OCI-LY3 (cell line): ENCODE measurements around the gene CTBP2.

Experiments used
- CTCF ChIP-seq: fragments of 200-600, 300-600 bp; sonication (generic); IDR thresholded peaks from 2 replicates; pipeline ENCODE4 v1.5.1; 2014; ENCODE audit warnings: antibody characterized with exemption, low read length, low read depth
- EZH2phosphoT487 ChIP-seq: fragments of 200-600 bp; shearing (Covaris generic); IDR thresholded peaks from 2 replicates; pipeline ENCODE4 v1.6.1; 2018; ENCODE audit warnings: antibody characterized with exemption, mixed run types, low read depth

DNA sequence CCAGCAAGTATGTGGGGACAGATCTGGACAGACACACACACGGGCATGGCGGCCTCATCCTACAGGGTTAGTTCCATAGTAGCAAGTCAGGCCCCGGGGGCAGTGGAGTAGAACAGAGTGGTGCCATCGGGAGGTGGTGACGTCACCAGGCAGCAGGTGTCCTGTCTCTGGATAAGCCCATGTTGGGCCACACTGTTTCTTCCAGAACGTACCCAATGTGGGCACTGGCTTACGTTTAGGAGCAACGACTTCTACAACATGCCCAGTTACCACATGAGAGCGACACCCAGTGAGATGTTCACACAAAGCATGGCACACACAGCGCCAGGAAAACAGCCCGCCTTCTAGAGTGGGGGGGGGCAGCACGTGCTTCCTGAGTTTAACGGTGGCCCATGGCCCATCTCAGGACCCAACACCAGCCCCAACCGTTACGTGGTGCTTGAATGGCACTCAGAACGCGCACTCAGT, 67.8 kb downstream of the CTBP2 start:
- TF ChIP-seq CTCF = no peak
- TF ChIP-seq EZH2phosphoT487 = no peak
